SIG-M5 (cell line): ENCODE data around the gene PRPH.

Source experiments
- DNase-seq: peaks from one replicate; lab custom pipeline; 2025; lab: John Stamatoyannopoulos, UW

The PRPH gene

GRCh38 chr12:49345825-49346658 is 51.1 kb downstream of the PRPH start:
- no peak for DNase-seq

- DNase-seq = no peak
Measured at GRCh38 chr12:49346659-49347310, 51.8 kb downstream of the PRPH start, which contains the start of gene DNAJC22. TSS of gene DNAJC22 (plus strand) at chr12:49346888. CDS start at chr12:49348873, 1,985 bp downstream.

- DNase-seq = no peak
Measured at GRCh38 chr12:49347311-49348193, 52.6 kb downstream of the PRPH start.
